ENCODE data around the gene CCDC184. TPM values are rescaled to one million over a fixed set of nuclear protein-coding genes. Genes with fewer than 3 reads are reported as not detected.
A peak's percentile ranks its signal among the peaks of the same experiment; 100 is the strongest.

Gene CCDC184
- total and polyA plus RNA-seq, 4 donors: 0.63 to 2.8 (median 1.6) TPM

DNA sequence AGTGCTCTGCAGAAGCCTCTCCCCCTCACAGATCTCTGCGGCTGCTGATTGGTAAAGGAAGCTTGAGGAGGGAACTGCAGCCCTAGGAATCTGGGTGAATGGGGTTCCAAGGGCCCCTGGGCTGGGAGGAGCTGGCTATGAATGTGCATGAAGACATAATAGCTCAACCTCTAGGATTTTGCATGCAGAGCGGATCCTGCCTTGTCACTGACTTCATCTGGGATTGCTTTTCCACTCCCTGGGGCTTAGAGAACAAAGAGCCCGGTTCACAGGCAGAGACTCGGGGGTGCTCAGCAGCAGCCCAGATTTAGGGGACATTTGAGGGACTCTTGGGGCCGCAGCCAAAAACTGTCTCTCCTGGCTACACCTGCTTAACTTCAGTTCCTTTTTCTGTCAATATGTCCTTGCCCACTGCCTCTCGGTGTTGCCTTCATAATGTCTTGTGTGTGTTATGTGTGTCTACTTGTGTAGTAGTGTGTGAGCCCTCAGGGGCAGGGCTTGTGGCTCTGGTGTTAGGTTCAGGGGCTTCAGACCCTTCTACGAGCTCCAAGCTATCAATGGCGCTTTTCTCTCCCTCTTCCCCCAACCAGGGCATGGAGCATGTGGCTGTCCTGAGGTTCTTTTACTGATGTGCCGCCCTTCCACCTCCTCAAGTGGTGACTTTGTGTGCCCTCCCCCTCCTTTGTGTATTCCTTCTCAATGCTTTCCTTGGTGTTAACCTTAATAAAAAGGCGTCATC, 1.9 kb downstream of the CCDC184 start:
- no peak for DNase-seq
- Histone ChIP-seq H3K27me3 (ENCODE audit: control insufficient read depth in 1 of 2, insufficient read depth in 2 of 2, low read length in 1 of 2) (no peaks in the 10 kb centered on the region), H3K4me3 (ENCODE audit: low read length in 2 of 2) (no peak overlapping the region), H3K27ac (ENCODE audit: low read depth in 1 of 2, low read length in 2 of 2) (no peak overlapping the region), H3K9me3 (ENCODE audit: control insufficient read depth, low read length) (no peaks in the 10 kb centered on the region), H3K4me1 (ENCODE audit: control insufficient read depth in 1 of 2, insufficient read depth in 2 of 2, low read length in 2 of 2) (no peaks in the 10 kb centered on the region), H3K36me3 (ENCODE audit: control insufficient read depth in 1 of 2, insufficient read depth in 2 of 2, low read length in 1 of 2) (no peaks in the 10 kb centered on the region)
- 85 to 86% methylated on average over 10 of the region's 10 CpGs for WGBS, 2 donors
- intact Hi-C loops (cut with DNase I): no loop called here
- ATAC-seq (ENCODE audit: low FRiP score): no peak

DNA sequence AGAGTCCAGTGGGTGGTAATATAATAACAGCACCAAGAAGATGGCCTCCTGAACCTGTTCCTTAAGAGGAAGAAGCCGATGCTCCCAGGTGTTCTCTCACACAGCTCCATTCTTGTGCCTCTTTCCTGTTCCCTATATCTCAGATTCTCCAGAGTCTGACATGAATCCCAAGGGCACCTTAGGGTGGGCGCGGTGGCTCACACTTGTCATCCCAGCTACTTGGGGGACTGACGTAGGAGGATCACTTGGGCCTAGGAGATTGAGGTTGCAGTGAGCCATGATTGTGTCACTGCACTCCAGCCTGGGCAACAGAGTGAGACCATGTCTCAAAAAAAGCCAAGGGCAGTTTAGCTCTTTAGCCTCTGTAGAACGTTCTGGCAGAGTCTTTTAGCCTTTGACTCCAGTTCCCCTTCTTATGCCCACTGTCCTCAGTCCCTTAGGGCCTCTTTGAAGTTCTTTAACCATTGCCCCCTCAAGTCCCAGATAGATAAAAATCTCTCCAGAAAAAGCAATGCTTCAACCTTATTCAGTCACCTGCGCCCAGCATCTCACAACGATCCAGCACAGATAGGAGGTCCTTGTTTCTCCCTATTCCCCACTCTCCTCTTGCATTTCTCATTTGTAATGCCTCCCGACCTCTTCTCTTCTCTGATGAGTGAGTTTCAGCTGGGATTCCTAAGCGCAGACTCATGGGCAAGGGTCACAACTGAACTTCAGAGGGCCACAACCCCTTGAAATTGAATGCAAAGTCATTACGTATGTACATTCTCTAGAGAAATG, 4.7 kb downstream of the CCDC184 start:
- 85 to 89% methylated on average over 10 of the region's 10 CpGs for WGBS, 2 donors
- Histone ChIP-seq H3K36me3 (ENCODE audit: control insufficient read depth in 1 of 2, insufficient read depth in 2 of 2, low read length in 1 of 2) (no peaks in the 10 kb centered on the region), H3K27ac (ENCODE audit: low read depth in 1 of 2, low read length in 2 of 2) (no peak overlapping the region), H3K27me3 (ENCODE audit: control insufficient read depth in 1 of 2, insufficient read depth in 2 of 2, low read length in 1 of 2) (no peaks in the 10 kb centered on the region), H3K4me1 (ENCODE audit: control insufficient read depth in 1 of 2, insufficient read depth in 2 of 2, low read length in 2 of 2) (no peaks in the 10 kb centered on the region), H3K4me3 (ENCODE audit: low read length in 2 of 2) (no peak overlapping the region), H3K9me3 (ENCODE audit: control insufficient read depth, low read length) (no peaks in the 10 kb centered on the region)
- DNase-seq: no peak
- no peak for ATAC-seq (ENCODE audit: low FRiP score)
- intact Hi-C loops (cut with DNase I): no loop called here

DNA sequence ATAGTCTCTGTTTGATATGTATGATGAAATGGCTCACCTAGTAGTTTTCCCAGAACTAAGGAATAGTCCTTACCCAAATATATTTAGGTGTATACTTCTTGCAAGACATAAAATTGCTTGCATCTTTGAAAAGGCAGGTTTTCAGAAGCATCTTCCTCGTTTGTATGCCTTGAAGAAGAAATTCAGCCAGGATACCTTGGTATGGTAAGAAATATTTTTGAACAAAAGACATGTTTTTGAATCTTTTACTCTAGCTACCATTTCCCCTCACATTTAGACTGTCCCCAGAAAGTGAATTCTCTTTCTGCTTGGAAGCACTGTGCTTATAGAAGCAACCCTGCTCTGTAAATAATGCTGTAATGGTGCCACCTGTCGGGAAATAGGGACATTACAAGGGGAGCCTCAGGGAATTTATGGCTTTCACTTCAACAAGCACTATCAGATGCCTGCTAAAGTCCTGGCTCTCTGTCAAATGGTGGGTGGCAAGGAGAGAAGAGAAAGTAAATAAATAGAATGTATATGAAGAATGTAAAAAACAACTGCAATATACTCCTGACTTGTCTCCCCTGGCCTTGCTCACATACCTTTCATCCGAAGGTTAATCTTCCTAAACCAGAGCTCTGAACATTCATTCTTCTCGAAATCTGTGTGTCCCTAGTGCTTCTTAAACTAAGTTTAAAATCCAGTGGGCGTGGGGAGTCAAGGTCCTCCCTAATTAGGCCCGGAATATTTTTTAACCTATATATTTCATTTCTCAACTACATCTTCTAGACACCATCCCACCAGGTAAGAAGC, 6.1 kb downstream of the CCDC184 start:
- no peak overlapping the region for H3K27ac ChIP-seq (ENCODE audit: low read depth in 1 of 2, low read length in 2 of 2)
- no peaks in the 10 kb centered on the region for H3K27me3 ChIP-seq (ENCODE audit: control insufficient read depth in 1 of 2, insufficient read depth in 2 of 2, low read length in 1 of 2)
- H3K4me1 ChIP-seq (ENCODE audit: control insufficient read depth in 1 of 2, insufficient read depth in 2 of 2, low read length in 2 of 2): no peaks in the 10 kb centered on the region
- H3K4me3 ChIP-seq (ENCODE audit: low read length in 2 of 2): no peak overlapping the region
- intact Hi-C loops (cut with DNase I): no loop called here
- peak; percentile 81 for ATAC-seq (ENCODE audit: low FRiP score)
- WGBS, 2 donors: 37 to 42% methylated on average over 6 of the region's 6 CpGs
- H3K9me3 ChIP-seq (ENCODE audit: control insufficient read depth, low read length): no peaks in the 10 kb centered on the region
- H3K36me3 ChIP-seq (ENCODE audit: control insufficient read depth in 1 of 2, insufficient read depth in 2 of 2, low read length in 1 of 2): no peaks in the 10 kb centered on the region
- peak in 1 of 2 donors; percentile 60 for DNase-seq

DNA sequence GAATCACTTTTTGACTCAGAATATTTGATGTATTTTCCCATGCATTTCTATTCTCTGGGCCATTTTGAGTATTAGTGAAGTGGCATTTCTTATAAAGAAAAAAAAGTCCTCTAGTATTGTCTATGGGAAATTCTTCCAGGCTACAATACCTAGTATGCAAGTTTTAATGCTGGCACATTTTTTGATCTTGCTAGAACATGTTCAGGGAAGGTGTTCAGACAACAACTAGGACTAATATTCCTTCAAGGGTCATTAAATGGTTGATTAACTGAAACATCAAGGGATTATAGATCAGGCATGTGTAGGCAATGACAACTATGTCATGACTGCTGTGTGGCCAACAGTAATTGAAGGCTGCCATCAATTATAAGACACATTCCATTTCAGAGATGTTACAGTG, 7.7 kb downstream of the CCDC184 start:
- H3K36me3 ChIP-seq (ENCODE audit: control insufficient read depth in 1 of 2, insufficient read depth in 2 of 2, low read length in 1 of 2): no peaks in the 10 kb centered on the region
- no peak overlapping the region for H3K4me3 ChIP-seq (ENCODE audit: low read length in 2 of 2)
- H3K27me3 ChIP-seq (ENCODE audit: control insufficient read depth in 1 of 2, insufficient read depth in 2 of 2, low read length in 1 of 2): no peaks in the 10 kb centered on the region
- intact Hi-C loops (cut with DNase I): no loop called here
- no peaks in the 10 kb centered on the region for H3K9me3 ChIP-seq (ENCODE audit: control insufficient read depth, low read length)
- no peak overlapping the region for H3K27ac ChIP-seq (ENCODE audit: low read depth in 1 of 2, low read length in 2 of 2)
- no peaks in the 10 kb centered on the region for H3K4me1 ChIP-seq (ENCODE audit: control insufficient read depth in 1 of 2, insufficient read depth in 2 of 2, low read length in 2 of 2)
- ATAC-seq (ENCODE audit: low FRiP score): no peak
- no peak for DNase-seq

DNA sequence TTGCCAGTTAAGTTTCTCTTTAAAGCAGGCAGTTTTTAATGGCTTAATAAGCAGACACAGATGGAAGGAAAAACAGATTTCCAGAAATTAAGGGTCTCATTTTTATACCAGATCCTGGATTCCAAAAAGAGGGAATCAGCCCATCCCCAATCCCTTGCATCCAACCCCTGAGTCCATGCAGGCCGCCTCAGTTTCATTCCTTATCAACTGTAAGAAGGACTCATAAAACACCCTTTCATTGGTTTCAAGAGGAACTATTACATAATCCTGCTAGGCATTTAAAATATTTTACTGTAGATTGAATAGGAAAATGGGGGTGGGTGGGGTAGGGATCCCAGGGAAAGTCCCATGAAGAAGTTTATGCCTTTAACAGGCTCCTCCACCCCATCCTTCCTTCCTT, 9.4 kb downstream of the CCDC184 start:
- no peak for DNase-seq
- intact Hi-C loops (cut with DNase I): no loop called here
- 90 to 91% methylated on average over 1 of the region's 1 CpG for WGBS, 2 donors

DNA sequence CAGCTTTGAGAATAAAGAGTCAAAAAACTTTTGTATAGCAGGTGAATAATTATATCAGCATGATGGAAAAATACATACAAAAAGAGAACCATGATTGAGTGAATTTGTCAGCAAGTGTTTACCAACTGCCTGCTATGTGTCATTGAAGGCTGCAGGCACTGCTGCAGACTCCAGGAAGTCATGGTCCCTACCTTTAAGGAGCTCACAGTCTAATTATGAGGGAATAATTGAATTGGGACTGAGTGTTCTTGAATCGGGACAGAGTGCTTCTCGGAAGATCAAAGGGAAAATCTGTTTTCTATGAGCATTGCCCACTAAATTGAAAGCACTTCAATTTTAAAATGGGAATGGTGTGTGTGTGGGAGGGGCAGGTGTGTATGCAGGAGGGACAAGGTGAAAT, 10.2 kb downstream of the CCDC184 start:
- ATAC-seq (ENCODE audit: low FRiP score) (no peak), DNase-seq (no peak)
- Histone ChIP-seq H3K9me3 (ENCODE audit: control insufficient read depth, low read length) (no peaks in the 10 kb centered on the region), H3K4me3 (ENCODE audit: low read length in 2 of 2) (no peak overlapping the region), H3K4me1 (ENCODE audit: control insufficient read depth in 1 of 2, insufficient read depth in 2 of 2, low read length in 2 of 2) (no peaks in the 10 kb centered on the region), H3K27ac (ENCODE audit: low read depth in 1 of 2, low read length in 2 of 2) (no peak overlapping the region), H3K27me3 (ENCODE audit: control insufficient read depth in 1 of 2, insufficient read depth in 2 of 2, low read length in 1 of 2) (no peaks in the 10 kb centered on the region), H3K36me3 (ENCODE audit: control insufficient read depth in 1 of 2, insufficient read depth in 2 of 2, low read length in 1 of 2) (no peaks in the 10 kb centered on the region)
- intact Hi-C loops (cut with DNase I): no loop called here
- WGBS, 2 donors: 88 to 92% methylated on average over 2 of the region's 2 CpGs

More for the DNA sequence above, 9.4 kb downstream of the CCDC184 start:
- ATAC-seq (ENCODE audit: low FRiP score): no peak
- no peak overlapping the region for H3K4me3 ChIP-seq (ENCODE audit: low read length in 2 of 2)
- H3K36me3 ChIP-seq (ENCODE audit: control insufficient read depth in 1 of 2, insufficient read depth in 2 of 2, low read length in 1 of 2): no peaks in the 10 kb centered on the region
- no peaks in the 10 kb centered on the region for H3K4me1 ChIP-seq (ENCODE audit: control insufficient read depth in 1 of 2, insufficient read depth in 2 of 2, low read length in 2 of 2)
- no peaks in the 10 kb centered on the region for H3K9me3 ChIP-seq (ENCODE audit: control insufficient read depth, low read length)
- H3K27ac ChIP-seq (ENCODE audit: low read depth in 1 of 2, low read length in 2 of 2): no peak overlapping the region
- no peaks in the 10 kb centered on the region for H3K27me3 ChIP-seq (ENCODE audit: control insufficient read depth in 1 of 2, insufficient read depth in 2 of 2, low read length in 1 of 2)

DNA sequence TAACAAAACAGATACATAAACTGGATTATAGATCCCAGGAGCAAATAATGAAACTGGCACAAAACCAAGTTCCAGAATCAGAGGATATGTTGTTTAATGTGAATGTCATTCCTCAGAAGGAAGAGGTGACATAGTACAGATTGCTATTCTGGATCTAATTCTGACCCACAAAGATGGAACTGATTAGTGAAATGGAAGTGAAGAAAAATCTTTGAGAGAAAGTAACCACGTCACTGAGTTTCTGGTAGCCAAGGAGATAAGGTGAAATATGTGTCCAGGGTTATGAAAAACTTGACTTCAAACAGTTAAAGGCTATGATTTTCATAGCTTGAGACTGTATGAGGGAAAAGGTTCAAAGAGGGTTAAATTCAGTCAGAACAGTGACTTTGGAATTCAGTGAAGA, 11.4 kb downstream of the CCDC184 start:
- ATAC-seq (ENCODE audit: low FRiP score) (no peak), DNase-seq (no peak)
- Histone ChIP-seq H3K27me3 (ENCODE audit: control insufficient read depth in 1 of 2, insufficient read depth in 2 of 2, low read length in 1 of 2) (no peaks in the 10 kb centered on the region), H3K4me1 (ENCODE audit: control insufficient read depth in 1 of 2, insufficient read depth in 2 of 2, low read length in 2 of 2) (peaks cover 0 to under 1% of the 10 kb centered on the region in 2 donors), H3K27ac (ENCODE audit: low read depth in 1 of 2, low read length in 2 of 2) (no peak overlapping the region), H3K9me3 (ENCODE audit: control insufficient read depth, low read length) (no peaks in the 10 kb centered on the region), H3K36me3 (ENCODE audit: control insufficient read depth in 1 of 2, insufficient read depth in 2 of 2, low read length in 1 of 2) (no peaks in the 10 kb centered on the region), H3K4me3 (ENCODE audit: low read length in 2 of 2) (no peak overlapping the region)
- intact Hi-C loops (cut with DNase I): no loop called here
- 40 to 41% methylated on average over 1 of the region's 1 CpG for WGBS, 2 donors

DNA sequence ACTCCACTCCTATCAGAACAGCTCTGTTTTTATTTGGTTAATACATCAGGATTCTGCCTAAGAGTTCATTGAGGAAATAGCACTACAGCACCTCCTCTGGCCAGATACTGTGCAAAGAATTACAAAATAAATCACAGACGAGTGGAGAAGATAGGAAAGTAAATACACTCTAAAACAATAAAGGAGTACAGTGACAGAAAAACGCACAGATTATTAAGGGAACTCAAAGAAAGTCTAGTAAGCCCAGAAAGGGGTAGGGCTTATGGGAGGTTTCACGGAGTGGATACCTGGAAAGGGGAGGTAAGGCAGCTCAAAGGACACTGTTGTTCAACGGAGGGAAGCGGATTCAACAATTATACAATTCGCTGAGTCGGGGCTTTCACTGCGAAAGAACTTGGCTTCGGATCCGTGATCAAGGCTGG, 14.1 kb downstream of the CCDC184 start:
- no peak for DNase-seq
- H3K9me3 ChIP-seq (ENCODE audit: control insufficient read depth, low read length): no peaks in the 10 kb centered on the region
- H3K27me3 ChIP-seq (ENCODE audit: control insufficient read depth in 1 of 2, insufficient read depth in 2 of 2, low read length in 1 of 2): no peaks in the 10 kb centered on the region
- WGBS, 2 donors: 0 to 1% methylated on average over 10 of the region's 10 CpGs
- no peaks in the 10 kb centered on the region for H3K36me3 ChIP-seq (ENCODE audit: control insufficient read depth in 1 of 2, insufficient read depth in 2 of 2, low read length in 1 of 2)
- peak overlapping the region; percentile 73 to 100 for H3K27ac ChIP-seq (ENCODE audit: low read depth in 1 of 2, low read length in 2 of 2)
- ATAC-seq (ENCODE audit: low FRiP score): peak; percentile 69
- H3K4me3 ChIP-seq (ENCODE audit: low read length in 2 of 2): peak overlapping the region; percentile 59 to 91
- H3K4me1 ChIP-seq (ENCODE audit: control insufficient read depth in 1 of 2, insufficient read depth in 2 of 2, low read length in 2 of 2): peaks cover 0 to 3% of the 10 kb centered on the region in 2 donors
- intact Hi-C loops (cut with DNase I): no loop called here

Measured in aorta (tissue), 5 donors.